Peyer's patch (tissue), 4 donors: ENCODE data around the gene PAIP1. TPM values are rescaled to one million over a fixed set of nuclear protein-coding genes. Genes with fewer than 3 reads are reported as not detected.
"Not testable (repeated sequence)": the region's sequence is repeated elsewhere in the genome, so short reads cannot be mapped to it uniquely, and the experiment has no call there.

Experiments
- DNase-seq, 3 donors: peaks; one replicate each; pipeline ENCODE4 v3.0.0-alpha.2; 2017 to 2019
- H3K27ac ChIP-seq, 4 donors: fragments of 200-600 bp; sonication (generic); one replicate each; pipeline ENCODE4 v1.5.1; 2016 to 2019
- H3K27me3 ChIP-seq, 2 donors: fragments of 200-600 bp; sonication (generic); one replicate each; pipeline ENCODE4 v1.5.1; 2019
- H3K36me3 ChIP-seq, 3 donors: fragments of 200-600 bp; sonication (generic); one replicate each; pipeline ENCODE4 v1.5.1; 2016 to 2019
- H3K4me1 ChIP-seq, 4 donors: fragments of 200-600 bp; sonication (generic); one replicate each; pipeline ENCODE4 v1.5.1; 2016 to 2019
- H3K4me3 ChIP-seq, 4 donors: fragments of 200-600 bp; sonication (generic); 1 replicate in 3 of 4; 2 replicates in 1 of 4; pipeline ENCODE4 v1.5.1; 2016 to 2019; ENCODE audit warnings: mild to moderate bottlenecking in 1 of 4
- H3K9me3 ChIP-seq, 4 donors: fragments of 200-600 bp; sonication (generic); one replicate each; pipeline ENCODE4 v1.5.1; 2016 to 2019; ENCODE audit warnings: mild to moderate bottlenecking in 1 of 4
- POLR2A ChIP-seq, 2 donors: fragments of 450-650 bp; IDR thresholded peaks; one replicate each; pipeline ENCODE4 v1.5.1; 2017; ENCODE audit warnings: antibody characterized with exemption in 2 of 2, mild to moderate bottlenecking in 2 of 2, moderate library complexity in 2 of 2
- total RNA-seq, 4 donors: library from RNA; depleted of rRNA; stranded (reverse); fragments of >200 nt; gene quantifications; one replicate each; pipeline ENCODE4 v1.1.0, GENCODE V29; 2016
- TF ChIP-seq, protein P1 (sequence below), 6 experiments: fragments of 450-650 bp in 4 of 6; fragments of 200-600 bp in 2 of 6; sonication (generic) in 1 of 6; IDR thresholded peaks; one replicate each; pipeline ENCODE4 v1.5.1; 2017 to 2019; ENCODE audit warnings: antibody characterized with exemption in 6 of 6, mild to moderate bottlenecking in 3 of 6, moderate library complexity in 1 of 6

PAIP1 gene
- total RNA-seq, 4 donors from 2014 or later = 45.9 to 61.1 (median 48.9) TPM

DNA sequence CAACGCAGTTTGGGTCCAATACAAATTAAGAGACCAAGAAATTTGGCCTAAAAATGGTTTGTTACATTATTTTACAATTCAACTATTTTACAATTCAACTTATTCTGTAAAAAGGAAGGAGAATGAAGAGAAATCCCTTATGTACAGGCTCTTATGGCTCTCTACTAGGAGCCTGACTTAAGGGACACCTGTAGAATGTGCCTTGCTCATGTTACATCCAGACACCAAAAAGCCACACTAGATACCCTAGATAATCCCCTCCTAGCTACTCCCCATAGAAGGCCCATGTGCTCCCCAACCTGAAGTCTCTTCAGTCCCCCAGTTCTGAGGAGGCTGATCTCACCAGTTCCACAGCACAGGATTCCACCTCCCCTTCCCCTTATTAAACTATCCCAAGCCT, 32.0 kb upstream of the PAIP1 start:
- Histone ChIP-seq H3K36me3 (no peaks in the 10 kb centered on the region), H3K27me3 (no peaks in the 10 kb centered on the region), H3K27ac (no peak overlapping the region), H3K9me3 (no peaks in the 10 kb centered on the region), H3K4me3 (no peak overlapping the region), H3K4me1 (no peaks in the 10 kb centered on the region)
- no peak for DNase-seq
- TF ChIP-seq, protein P1, sequence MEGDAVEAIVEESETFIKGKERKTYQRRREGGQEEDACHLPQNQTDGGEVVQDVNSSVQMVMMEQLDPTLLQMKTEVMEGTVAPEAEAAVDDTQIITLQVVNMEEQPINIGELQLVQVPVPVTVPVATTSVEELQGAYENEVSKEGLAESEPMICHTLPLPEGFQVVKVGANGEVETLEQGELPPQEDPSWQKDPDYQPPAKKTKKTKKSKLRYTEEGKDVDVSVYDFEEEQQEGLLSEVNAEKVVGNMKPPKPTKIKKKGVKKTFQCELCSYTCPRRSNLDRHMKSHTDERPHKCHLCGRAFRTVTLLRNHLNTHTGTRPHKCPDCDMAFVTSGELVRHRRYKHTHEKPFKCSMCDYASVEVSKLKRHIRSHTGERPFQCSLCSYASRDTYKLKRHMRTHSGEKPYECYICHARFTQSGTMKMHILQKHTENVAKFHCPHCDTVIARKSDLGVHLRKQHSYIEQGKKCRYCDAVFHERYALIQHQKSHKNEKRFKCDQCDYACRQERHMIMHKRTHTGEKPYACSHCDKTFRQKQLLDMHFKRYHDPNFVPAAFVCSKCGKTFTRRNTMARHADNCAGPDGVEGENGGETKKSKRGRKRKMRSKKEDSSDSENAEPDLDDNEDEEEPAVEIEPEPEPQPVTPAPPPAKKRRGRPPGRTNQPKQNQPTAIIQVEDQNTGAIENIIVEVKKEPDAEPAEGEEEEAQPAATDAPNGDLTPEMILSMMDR (IDR thresholded peaks at IDR 0.05) = no peak
- no peak for TF ChIP-seq POLR2A (IDR thresholded peaks at IDR 0.05)

GRCh38 chr5:43584166-43584699, 27.4 kb upstream of the PAIP1 start:
- DNase-seq = no peak
- Histone ChIP-seq H3K27me3 (no peaks in the 10 kb centered on the region), H3K27ac (no peak overlapping the region), H3K36me3 (no peaks in the 10 kb centered on the region), H3K9me3 (no peaks in the 10 kb centered on the region), H3K4me3 (no peak overlapping the region), H3K4me1 (no peaks in the 10 kb centered on the region)
- TF ChIP-seq, protein P1 (IDR thresholded peaks at IDR 0.05) = no peak
- no peak for TF ChIP-seq POLR2A (IDR thresholded peaks at IDR 0.05)

DNA sequence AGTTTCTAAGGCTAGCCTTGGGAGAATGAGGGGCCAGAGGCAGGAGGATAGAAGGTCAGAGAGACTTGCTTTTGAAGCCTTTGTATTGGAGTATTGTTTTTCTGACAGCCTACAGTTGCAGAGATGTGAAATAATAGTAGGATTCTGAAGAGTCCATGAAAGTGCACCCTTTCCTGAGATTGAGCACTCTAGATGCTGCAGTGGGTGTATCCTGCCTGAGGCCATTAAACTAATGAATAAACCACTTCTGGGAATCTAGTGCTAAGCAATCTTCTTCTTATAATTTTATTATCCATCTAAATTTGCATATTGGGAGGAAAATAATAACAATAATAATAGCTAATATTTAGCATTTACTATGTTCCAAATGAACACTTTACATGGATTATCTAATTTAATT, 26.8 kb upstream of the PAIP1 start:
- no peaks in the 10 kb centered on the region for H3K27me3 ChIP-seq
- TF ChIP-seq POLR2A (IDR thresholded peaks at IDR 0.05) = no peak
- no peaks in the 10 kb centered on the region for H3K4me1 ChIP-seq

DNA sequence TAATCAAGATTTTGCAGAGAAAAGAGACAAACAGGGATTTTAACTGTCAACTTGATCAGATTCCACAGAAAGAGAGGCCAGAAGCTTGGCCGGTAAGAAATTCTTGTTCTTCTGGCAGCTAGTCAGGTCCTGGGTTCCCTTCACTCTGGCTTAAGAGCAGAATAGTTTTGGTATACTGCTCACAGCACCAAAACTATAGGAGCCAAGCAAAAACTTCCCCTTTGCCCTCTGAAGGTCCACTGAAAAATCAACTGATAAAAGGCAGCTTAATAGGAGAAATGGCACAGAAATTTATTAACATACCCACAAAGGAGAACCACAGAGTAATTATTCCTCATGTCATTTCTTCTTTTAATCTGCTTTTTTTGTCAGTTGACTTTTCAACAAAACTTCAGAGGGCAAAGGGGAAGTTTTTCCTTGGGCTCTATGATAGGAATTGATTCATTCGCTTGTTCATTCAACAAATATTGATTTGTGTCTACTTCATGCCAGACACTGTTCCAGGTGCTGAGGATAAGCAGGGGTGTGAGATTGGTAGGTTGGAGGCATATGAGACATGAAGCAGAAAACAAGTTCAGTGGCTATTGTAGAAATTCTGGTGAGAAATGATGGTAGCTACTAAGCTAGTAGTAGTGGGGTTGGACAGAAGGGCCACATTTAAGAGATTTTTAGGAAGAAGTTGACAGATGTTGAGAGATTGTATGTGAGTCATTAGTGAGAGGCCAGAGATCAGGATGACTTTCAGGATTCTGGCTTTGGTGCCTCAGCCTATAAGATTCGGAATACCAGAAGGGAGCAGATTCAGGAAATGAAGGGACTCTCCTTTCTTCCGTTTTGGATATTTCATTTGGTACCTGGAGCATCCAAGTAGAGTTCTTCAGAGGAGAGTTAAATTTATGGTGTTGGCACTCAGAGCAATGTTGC, 25.5 kb upstream of the PAIP1 start:
- no peak for TF ChIP-seq POLR2A (IDR thresholded peaks at IDR 0.05)
- TF ChIP-seq, protein P1 (IDR thresholded peaks at IDR 0.05) = no peak
- no peaks in the 10 kb centered on the region for H3K36me3 ChIP-seq
- no peaks in the 10 kb centered on the region for H3K9me3 ChIP-seq
- no peak overlapping the region for H3K27ac ChIP-seq
- H3K27me3 ChIP-seq = no peaks in the 10 kb centered on the region
- H3K4me1 ChIP-seq = no peaks in the 10 kb centered on the region
- DNase-seq = no peak
- no peak overlapping the region for H3K4me3 ChIP-seq

More for the DNA sequence above, 26.8 kb upstream of the PAIP1 start:
- no peak overlapping the region for H3K27ac ChIP-seq
- H3K9me3 ChIP-seq = no peaks in the 10 kb centered on the region
- no peaks in the 10 kb centered on the region for H3K36me3 ChIP-seq
- DNase-seq = no peak
- H3K4me3 ChIP-seq = no peak overlapping the region

GRCh38 chr5:43581398-43581797, 24.5 kb upstream of the PAIP1 start:
- TF ChIP-seq, protein P1 (IDR thresholded peaks at IDR 0.05) = no peak
- TF ChIP-seq POLR2A (IDR thresholded peaks at IDR 0.05) = no peak
- Histone ChIP-seq H3K27ac (no peak overlapping the region), H3K9me3 (no peaks in the 10 kb centered on the region), H3K4me1 (no peaks in the 10 kb centered on the region), H3K36me3 (no peaks in the 10 kb centered on the region), H3K4me3 (no peak overlapping the region), H3K27me3 (no peaks in the 10 kb centered on the region)
- no peak for DNase-seq

GRCh38 chr5:43580402-43581210, 23.7 kb upstream of the PAIP1 start:
- H3K27ac ChIP-seq, H3K4me3 ChIP-seq, H3K36me3 ChIP-seq: not testable (repeated sequence)

More at GRCh38 chr5:43580402-43581210, 23.7 kb upstream of the PAIP1 start:
- H3K27me3 ChIP-seq, H3K4me1 ChIP-seq, DNase-seq, H3K9me3 ChIP-seq: not testable (repeated sequence)
